EH (cell line): Measurements from ENCODE around the gene FAM185A.
"Not testable (repeated sequence)": the region's sequence is repeated elsewhere in the genome, so short reads cannot be mapped to it uniquely, and the experiment has no call there.

Source experiments
- DNase-seq: peaks from one replicate; pipeline ENCODE4 v3.0.0-alpha.2; 2015; ENCODE audit warnings: low read depth

FAM185A gene

GRCh38 chr7:102830197-102830596, 81.4 kb downstream of the FAM185A start:
- DNase-seq: peak; percentile 31

- peak; percentile 34 for DNase-seq
These were observed 83.9 kb downstream of the FAM185A start for GRCh38 chr7:102832674-102833073.

- DNase-seq: no peak
These were observed 84.5 kb downstream of the FAM185A start for GRCh38 chr7:102833343-102833742.

DNA sequence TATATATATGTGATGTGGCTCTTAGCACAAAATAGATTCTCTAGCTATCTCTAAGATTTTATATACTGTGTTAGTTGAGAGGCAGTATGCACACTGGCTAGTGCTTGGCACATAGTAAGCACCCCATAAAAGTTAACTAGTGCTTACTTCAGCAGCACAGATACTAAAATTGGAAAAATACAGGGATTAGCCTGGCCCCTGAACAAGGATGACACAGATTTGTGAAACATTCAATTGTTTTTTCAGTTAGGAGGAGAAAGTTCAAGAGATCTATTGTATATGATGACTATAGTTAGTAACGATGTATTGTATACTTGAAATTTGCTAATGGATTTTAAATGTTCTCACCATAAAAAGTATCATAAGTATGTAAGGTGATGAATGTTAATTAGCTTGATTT, 85.7 kb downstream of the FAM185A start:
- no peak for DNase-seq

DNA sequence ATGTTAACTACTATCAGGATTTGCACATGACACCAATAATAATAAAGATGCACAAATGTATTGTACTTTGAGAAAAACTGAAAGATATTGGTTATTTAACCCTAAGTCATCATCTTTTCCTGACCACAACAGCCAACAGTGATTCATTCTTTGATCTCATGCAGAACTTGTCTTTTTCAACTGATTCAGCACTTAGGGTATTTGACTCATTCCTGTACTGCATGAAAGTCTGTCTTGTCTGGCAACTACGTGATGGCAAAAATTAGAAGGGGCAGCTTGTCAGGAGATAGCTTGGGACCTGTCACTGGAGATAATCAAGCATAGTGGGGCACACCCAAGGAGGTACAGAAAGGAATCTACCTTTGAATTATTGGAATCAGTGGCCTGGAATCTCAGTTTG, 86.2 kb downstream of the FAM185A start:
- DNase-seq: peak; percentile 81

- peak; percentile 93 for DNase-seq
These were observed 87.6 kb downstream of the FAM185A start for GRCh38 chr7:102836191-102836919.

GRCh38 chr7:102836977-102837376, 88.2 kb downstream of the FAM185A start:
- DNase-seq: no peak

DNA sequence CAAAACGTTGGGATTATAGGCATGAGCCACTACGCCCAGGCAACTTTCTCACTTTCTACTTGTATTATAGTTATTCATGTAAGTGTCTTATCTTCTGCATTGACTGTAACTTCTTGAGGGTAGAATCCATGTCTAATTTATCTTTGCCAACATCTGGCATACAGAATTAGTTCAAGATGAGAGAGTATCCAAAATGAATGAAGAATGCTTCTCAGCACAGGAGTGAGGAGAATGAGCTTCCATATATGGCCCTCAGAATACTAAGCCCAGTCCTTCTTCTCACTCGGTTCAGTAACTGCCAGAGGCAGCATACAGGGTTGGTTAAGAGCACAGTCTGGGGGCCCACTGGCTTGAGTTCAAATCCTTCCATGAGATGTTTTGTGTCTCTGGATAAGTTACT, 89.0 kb downstream of the FAM185A start:
- DNase-seq: peak; percentile 45

DNA sequence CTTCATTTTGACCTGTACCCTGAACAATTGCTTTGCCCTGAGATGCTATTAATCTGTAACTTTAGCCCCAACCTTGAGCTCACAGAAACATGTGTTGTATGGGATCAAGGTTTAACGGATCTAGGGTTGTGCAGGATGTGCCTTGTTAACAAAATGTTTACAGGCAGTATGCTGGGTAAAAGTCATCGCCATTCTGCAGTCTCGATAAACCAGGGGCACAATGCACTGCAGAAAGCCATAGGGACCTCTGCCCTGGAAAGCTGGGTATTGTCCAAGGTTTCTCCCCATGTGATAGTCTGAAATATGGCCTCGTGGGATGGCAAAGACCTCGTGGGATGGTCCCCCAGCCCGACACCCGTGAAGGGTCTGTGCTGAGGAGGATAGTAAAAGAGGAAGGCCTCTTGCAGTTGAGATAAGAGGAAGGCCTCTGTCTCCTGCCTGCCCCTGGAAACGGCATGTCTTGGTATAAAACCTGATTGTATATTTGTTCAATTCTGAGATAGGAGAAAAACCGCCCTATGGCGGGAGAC, 89.8 kb downstream of the FAM185A start:
- not testable (repeated sequence) for DNase-seq

- no peak for DNase-seq
These were observed 91.6 kb downstream of the FAM185A start for GRCh38 chr7:102840404-102840803.

GRCh38 chr7:102841290-102841689, 92.5 kb downstream of the FAM185A start:
- no peak for DNase-seq

GRCh38 chr7:102842284-102842683, 93.5 kb downstream of the FAM185A start:
- DNase-seq: no peak

- DNase-seq: no peak
These were observed 95.1 kb downstream of the FAM185A start for GRCh38 chr7:102843850-102844249.

GRCh38 chr7:102845346-102845745, 96.5 kb downstream of the FAM185A start:
- DNase-seq: peak; percentile 32

DNA sequence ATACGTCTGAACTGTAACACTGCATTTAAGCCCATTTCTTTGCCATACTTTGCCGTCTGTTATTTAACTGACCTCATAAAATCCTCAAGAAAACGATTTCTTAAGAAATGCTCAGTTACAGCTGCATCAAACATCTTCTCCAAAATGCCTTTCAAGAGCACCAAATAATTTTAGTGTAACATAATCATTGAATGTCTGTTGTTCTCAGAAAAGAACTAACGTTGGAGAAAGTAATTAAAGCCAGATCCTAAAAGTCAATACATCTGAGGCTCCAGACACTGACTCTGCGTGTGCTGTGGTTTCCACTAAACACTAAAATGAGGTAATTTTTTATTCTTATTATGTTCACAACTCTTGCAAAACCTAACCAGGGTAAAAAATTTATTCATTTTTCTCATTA, 100.3 kb downstream of the FAM185A start:
- no peak for DNase-seq

- DNase-seq: no peak
These were observed 100.7 kb downstream of the FAM185A start for GRCh38 chr7:102849538-102849937.

- DNase-seq: no peak
These were observed 107.2 kb downstream of the FAM185A start for GRCh38 chr7:102856036-102856435.
